SH-SY5Y (cell line): ENCODE data around the gene DMD.

Experiments used
- GATA2 ChIP-seq: IDR thresholded peaks from 2 replicates; pipeline ENCODE4 v1.6.1; 2011; ENCODE audit warnings: mild to moderate bottlenecking, low read depth, low read length
- GATA3 ChIP-seq: IDR thresholded peaks from 2 replicates; pipeline ENCODE4 v1.6.1; 2011; ENCODE audit warnings: low read depth, mild to moderate bottlenecking, low read length, moderate library complexity

Gene DMD

DNA sequence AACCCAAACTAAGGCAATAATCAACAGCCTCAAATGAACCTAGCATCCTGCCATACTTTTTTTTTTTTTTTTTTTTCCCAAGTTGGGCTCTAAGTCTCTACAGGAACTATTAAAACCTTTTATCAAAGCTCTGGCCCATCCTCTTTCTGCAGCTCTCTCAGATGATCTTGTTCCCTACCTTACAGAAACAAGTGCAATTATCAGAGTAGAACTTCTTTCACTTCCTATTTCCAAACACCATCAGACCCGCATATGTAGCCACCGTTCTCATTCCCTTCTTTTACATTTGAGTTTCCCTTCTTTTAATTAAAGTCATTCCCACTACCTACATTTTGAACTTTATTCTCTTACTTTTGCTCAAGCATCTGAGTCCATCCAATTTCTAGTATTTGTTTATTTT lies 690.6 kb downstream of the DMD start:
- no peak for TF ChIP-seq GATA2
- TF ChIP-seq GATA3: no peak

- TF ChIP-seq GATA3 (no peak), GATA2 (no peak)
Observed at GRCh38 chrX:32514986-32515385, 696.4 kb downstream of the DMD start.

DNA sequence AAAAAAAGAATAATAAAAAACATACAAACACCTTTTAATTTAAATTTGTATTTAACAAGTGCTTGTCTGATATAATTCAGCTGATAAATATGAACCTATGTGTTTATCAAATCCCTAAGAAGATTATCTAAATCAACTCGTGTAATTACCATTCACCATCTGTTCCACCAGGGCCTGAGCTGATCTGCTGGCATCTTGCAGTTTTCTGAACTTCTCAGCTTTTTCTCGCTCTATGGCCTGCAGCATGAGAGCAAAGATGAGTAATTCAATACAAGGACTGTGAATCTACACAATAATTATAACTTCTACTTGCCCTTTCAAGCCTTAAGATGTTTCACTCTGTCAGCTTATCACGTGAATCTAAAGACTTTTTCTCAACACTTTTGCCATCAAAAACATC lies 709.7 kb downstream of the DMD start:
- TF ChIP-seq GATA3 (no peak), GATA2 (no peak)

- TF ChIP-seq GATA3 (no peak), GATA2 (no peak)
Observed at GRCh38 chrX:32496671-32497070, 714.7 kb downstream of the DMD start.

GRCh38 chrX:32495855-32496254 lies 715.5 kb downstream of the DMD start:
- TF ChIP-seq GATA2 (no peak), GATA3 (no peak)

- TF ChIP-seq GATA2 (no peak), GATA3 (no peak)
Observed at GRCh38 chrX:32489125-32489524, 722.2 kb downstream of the DMD start.

GRCh38 chrX:32483534-32484136 lies 727.7 kb downstream of the DMD start:
- TF ChIP-seq GATA2 (no peak), GATA3 (no peak)

DNA sequence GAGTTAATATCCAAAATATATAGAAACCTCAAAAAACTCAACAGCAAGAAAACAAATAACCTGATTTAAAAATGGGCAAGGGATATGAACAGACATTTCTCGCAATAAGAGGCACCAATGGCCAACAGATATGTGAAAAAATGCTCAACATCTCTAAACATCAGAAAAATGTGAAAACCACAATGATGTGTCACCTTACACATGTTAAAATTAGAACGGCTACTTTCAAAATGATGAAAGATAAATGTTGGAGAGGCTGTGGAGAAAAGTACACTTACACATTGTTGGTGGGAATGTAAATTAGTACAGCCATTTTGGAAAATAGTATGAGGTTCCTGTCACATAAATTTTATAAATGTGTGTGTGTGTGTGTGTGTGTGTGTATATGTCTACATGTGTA lies 731.3 kb downstream of the DMD start:
- TF ChIP-seq GATA2 (no peak), GATA3 (no peak)

GRCh38 chrX:32472364-32472763 lies 739.0 kb downstream of the DMD start:
- peak; percentile 60; the same call in 1 of the 2 replicates for TF ChIP-seq GATA2
- peak; percentile 77 for TF ChIP-seq GATA3

DNA sequence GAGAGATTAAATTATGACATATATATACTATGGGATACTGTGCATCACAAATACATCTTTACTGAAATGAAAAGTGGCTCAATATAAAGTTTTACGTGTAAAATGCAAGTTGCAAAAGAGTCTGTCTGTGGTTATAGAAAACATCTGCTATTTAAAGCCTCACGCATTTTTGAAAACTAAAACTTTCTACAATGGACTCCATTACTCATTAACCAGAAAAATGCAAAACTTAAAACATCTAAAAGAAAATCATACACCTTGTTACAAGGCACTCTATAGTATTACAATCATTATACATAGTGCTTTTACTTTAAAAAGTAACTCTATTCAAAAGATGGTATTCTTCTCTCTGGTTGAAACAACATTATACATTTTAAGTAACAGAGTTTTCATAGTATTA lies 755.6 kb downstream of the DMD start:
- TF ChIP-seq GATA2: no peak
- no peak for TF ChIP-seq GATA3

DNA sequence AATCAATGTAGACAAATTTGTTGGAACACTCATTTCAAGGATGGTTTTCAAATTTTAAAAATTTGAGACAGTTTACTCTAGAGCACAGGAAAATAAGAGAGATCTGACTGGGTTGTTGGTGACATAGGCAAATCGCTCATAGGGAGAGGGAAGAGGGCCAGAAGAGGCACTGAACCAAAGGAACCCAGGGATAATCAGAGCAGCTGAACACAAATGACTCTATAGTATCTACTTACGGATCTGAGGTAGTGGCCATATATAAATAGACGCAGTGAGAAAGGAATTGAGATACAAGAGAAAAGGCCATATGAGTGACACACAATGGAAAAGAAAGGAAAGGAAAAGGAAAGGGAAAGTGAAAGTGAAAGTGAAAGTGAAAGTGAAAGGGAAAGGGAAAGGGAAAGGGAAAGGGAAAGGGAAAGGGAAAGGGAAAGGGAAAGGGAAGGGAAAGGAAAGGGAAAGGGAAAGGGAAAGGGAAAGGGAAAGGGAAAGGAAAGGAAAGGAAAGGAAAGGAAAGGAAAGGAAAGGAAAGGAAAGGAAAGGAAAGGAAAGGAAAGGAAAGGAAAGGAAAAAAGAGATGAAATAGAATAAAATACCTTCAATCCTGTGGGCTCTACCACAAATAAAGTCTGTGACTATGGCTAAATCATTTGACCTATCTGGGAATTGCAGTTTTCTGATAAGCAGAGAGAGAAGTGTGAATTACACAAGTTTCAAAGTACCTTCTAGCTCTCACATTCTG lies 759.2 kb downstream of the DMD start:
- TF ChIP-seq GATA3: no peak
- no peak for TF ChIP-seq GATA2

- TF ChIP-seq GATA3 (no peak), GATA2 (no peak)
Observed at GRCh38 chrX:32448945-32449344, 762.4 kb downstream of the DMD start.

DNA sequence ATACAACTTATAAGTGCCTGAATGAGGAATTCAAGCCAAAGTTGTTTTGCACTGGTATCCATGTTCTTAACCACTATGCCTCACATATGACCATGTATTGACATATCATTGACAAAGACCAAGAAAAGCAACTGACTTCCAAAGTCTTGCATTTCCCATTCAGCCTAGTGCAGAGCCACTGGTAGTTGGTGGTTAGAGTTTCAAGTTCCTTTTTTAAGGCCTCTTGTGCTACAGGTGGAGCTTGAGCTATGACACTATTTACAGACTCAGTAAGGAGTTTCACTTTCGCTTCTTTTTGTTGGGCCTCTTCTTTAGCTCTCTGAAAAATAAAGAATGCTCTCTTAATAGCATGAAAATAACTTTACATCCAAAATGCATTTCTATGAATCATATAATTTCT lies 763.0 kb downstream of the DMD start:
- TF ChIP-seq GATA2 (no peak), GATA3 (no peak)

DNA sequence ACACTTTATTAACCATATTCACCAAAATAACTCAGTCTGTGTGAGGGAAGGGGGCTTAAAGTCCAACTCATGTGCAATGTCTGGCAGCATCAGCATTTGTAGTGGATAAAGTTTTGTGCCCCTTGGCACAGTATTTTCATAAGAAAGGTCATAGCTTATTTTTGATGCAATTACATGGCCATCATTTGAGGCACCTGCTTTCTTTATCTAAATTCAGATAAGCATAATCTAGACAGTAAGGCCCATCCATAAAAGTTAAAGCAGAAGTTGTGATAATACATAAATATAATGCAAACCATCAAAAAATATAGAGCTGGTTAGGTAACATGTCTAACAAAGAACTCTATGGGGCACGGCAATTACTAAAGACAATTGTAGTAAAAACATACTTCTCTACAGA lies 763.7 kb downstream of the DMD start:
- TF ChIP-seq GATA2: no peak
- peak; percentile 75; the same call in 1 of the 2 replicates for TF ChIP-seq GATA3

- TF ChIP-seq GATA2: no peak
- TF ChIP-seq GATA3: no peak
Observed at GRCh38 chrX:32443841-32444240, 767.5 kb downstream of the DMD start.

GRCh38 chrX:32421266-32421665 lies 790.1 kb downstream of the DMD start:
- TF ChIP-seq GATA2: no peak
- no peak for TF ChIP-seq GATA3
